ENCODE results near the gene LPP.
"Not testable (repeated sequence)": the region's sequence is repeated elsewhere in the genome, so short reads cannot be mapped to it uniquely, and the experiment has no call there.

Gene LPP

DNA sequence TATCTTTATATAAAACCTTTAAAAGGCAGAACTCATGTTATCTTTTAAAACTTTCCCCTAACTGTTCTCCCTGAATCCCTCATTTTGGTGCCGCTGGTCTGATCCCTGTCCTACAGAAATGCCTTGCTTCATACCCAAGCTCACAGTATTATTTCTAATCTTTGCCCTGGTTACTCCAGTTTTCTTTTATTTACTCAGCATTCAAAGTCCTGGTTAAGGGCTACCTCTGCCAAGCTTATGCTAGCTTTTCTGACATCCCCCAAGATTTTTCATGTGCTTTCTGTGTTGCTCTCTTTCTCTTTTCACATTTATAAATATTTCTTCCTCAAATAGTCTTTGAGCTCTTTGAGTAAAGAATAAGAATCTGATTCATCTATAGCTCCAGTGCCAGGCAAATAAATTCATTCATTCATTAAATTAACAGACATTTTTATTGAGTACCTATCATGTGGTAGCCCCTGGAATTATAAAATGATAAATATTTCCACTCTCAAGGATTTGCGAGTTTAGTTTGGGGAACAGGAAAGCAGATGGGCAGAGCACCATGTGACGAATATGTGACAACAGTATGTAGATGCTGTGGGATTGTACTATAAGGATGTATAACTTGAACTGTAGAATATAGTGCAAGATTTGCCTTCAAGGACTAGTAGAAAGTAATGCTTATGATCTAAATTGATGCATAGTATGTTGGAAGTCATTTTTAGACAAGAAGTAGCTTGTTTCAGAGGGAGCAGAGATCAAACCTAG lies 247.5 kb downstream of the LPP start:
- no peak for DNase-seq (ENCODE audit: low read depth)

DNA sequence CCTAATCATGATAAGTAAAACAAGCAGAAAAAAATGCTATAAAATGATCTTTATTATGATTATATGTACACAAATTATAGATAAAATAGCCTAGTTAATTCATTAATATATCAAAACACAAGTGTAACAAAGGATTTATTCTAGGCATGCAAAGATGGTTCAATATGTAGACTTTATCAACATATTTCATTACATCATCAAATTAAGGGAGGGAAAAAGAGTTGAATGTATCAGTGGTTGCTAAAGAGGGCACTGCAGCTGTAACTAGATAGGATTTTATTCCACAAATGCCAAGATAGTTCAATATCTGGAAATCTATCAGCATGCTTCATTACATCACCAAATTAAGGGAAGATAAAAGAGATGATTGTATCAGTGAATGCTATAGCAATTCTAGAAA lies 248.3 kb downstream of the LPP start:
- DNase-seq (ENCODE audit: low read depth): no peak

DNA sequence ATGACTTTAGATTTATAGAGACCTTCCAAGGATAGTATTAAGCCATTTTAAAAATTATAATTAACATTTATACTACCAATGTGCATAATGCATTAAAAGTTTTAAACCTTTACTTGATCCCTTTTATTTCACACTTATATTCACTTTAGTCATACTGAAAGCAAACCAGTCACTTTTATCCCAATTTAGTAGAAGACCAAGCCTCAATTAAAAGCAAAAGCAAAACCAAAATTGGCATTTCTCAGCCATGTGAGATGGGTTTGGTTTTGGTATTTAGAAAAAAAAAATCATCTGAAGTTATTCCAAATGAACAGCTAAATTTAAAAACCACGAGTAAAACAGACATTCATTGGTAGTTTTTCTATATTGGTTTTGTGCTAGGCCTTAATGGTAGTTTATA lies 249.4 kb downstream of the LPP start:
- no peak for DNase-seq (ENCODE audit: low read depth)

DNA sequence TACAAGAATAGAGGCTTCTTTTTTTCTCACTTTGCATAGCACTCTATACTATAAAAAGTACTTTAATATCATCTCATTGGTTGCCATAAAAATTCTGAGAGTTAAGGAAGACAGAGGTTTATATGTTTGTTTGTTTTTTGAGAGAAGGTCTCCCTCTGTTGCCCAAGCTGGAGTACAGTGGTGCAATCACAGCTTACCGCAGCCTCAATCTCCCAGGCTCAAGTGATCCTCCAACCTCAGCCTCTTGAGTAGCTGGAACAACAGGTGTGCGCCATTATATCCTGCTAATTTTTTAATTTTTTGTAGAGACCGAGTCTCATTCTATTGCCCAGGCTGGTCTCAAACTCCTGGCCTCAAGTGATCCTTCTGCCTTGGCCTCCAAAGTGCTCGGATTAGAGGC lies 250.2 kb downstream of the LPP start:
- no peak for DNase-seq (ENCODE audit: low read depth)

DNA sequence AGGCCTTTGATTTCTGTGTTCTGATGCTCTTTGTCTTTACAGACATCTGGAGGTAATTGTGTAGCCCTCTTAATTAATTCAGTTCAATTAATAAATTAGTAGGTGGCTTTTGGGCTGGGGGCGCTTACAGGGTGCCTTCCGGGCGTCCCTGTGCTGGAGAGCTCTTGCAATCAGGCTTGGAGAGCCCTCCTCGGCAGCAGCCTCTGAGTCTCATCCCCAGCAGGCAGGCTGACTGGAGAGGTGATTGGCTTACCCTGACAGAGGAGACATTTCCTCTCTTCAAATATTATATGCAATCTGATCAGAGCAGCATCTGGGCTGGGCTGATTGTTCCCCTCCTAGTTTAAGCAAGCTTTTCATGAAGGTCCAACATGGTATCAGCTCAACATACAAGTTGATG lies 250.7 kb downstream of the LPP start:
- no peak for DNase-seq (ENCODE audit: low read depth)

DNA sequence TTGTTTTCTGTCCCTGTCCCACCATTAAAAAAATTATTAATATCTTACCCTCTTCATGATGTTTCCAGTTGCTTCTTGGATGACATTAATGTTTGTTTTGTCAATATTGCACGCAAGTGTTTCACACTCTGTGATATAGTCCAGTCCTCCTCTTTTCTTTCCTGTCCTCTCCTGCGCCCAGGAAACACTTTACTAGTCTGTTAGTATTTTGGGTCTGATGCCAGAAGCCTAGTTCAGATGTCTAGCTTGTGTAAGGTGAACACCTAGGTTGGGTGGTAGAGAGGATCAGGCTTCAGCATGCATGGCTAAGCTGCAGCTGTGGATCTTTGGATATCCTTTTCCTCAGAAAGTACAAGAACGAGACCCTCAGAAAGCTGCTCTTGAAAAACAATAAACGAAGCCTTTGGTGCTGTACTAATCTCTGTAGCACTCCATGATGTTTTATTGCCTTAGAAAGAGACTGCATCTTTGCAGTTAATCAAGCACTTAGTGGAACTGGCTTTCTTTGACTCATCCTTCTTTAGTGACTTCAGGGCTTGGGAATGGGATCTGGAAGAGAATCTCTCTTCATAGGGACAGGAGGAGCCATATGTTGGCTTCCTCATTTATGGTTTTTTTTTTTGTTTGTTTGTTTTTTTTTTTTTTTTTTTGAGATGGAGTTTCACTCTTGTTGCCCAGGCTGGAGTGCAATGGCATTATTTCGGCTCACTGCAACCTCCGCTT lies 253.4 kb downstream of the LPP start:
- DNase-seq (ENCODE audit: low read depth): no peak

DNA sequence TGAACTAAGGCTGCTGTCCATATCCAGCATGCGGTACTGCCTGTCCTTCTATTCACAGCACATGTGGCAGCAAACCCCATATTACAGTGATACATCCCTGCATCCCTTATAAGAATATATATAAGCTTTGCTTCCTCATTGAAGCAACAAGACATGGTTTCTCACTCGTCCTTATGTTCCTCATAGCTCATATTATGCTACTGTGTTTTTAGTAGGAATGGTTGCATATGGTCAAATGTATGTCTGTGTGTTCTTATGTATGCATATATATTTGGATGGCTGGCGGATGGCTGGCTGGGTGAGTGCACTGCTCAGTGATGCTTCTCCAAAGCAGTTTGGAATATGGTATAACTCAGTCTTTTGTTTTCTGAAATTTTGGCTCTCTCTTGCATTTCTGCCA lies 254.9 kb downstream of the LPP start:
- no peak for DNase-seq (ENCODE audit: low read depth)

DNA sequence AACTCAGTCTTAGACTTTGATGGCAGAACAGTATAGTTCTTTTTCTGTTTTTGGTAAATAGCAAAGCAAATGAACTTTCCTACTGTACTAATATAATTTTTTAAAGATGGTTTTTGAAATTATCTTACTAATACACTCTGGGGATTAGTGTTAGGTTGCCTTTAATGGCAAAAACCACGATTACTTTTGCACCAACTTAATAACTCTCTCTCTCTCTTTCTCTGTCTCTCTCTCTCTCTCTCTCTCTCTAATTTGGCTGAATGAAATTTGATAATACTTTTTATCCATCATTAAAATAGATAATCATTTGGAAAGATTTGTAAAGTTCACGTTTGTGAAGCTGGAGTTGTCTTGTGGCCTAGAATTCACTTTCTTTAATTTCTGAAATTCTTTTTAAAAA lies 257.8 kb downstream of the LPP start:
- DNase-seq (ENCODE audit: low read depth): no peak

DNA sequence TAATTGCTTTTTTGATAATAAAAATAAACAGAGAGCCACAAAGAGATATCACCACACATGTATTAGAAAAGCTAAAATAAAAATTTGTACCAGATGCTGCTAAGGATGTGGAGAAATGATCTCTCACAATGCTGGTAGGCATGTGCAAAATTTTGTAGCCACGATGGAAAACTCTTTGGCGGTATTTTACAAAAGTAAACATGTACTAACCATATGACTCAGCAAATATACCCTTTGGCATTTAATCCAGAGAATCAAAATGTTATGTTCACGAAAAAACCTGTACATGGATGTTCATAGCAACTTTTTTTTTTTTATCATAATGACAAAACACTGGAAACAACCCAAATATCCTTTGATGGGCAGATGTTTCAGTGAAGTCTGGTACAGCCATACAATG lies 261.2 kb downstream of the LPP start:
- no peak for DNase-seq (ENCODE audit: low read depth)

DNA sequence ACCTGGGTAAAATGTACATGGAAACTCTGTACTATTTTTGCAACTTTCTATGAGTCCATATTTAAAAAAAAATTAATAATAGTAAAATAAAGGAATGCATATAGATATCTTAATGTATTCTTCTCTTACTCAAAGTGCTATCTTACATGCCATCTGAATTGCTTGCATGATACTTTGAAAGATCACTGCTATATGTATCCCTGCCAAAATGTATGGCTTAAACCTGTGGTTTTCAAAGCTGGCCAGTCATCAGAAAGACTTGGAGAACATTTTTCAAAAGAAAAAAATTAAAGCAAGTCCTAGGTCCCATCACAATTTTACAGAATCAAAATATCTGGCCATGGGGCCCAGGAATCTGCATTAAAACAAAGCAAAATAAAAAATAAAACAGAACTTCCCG lies 262.1 kb downstream of the LPP start:
- no peak for DNase-seq (ENCODE audit: low read depth)

DNA sequence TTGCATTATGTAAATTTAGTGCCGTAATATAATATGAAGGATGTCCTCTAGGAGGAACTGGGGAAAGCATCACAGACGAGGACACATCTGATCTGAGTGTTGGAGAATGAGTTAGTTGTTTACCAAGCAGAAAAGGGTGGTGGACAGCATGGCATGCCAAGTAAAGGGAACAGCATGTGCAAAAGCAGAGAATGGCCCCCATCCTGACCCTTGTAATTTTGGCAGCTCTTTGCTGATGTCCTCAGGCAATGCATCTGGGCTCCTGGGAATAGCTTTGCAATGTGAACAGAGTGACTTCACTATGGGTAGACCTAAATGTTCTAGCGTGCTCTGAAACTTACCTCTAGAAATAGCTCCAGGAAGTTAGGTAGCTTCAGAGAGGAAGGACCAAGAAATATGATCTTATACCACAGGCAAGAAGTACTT lies 263.3 kb downstream of the LPP start:
- DNase-seq (ENCODE audit: low read depth): no peak

DNA sequence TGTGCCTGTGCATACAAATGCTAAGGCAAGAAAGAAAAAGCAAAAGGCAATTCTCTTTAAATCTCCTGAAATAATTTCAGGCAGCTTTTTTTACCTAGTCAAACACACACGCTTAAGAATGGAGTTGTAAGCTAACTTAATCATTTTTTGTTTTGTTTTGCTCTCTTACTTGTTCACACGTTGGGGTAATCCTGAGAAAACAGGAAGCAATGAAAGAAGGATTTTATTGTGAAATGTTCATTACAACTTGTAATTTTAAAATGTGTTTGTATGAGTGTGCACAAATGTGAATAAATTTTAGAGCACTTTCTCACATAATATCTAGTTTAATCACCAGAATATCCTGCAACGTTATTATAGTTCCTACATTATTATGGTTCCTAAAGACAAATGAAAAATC lies 263.8 kb downstream of the LPP start:
- DNase-seq (ENCODE audit: low read depth): no peak

DNA sequence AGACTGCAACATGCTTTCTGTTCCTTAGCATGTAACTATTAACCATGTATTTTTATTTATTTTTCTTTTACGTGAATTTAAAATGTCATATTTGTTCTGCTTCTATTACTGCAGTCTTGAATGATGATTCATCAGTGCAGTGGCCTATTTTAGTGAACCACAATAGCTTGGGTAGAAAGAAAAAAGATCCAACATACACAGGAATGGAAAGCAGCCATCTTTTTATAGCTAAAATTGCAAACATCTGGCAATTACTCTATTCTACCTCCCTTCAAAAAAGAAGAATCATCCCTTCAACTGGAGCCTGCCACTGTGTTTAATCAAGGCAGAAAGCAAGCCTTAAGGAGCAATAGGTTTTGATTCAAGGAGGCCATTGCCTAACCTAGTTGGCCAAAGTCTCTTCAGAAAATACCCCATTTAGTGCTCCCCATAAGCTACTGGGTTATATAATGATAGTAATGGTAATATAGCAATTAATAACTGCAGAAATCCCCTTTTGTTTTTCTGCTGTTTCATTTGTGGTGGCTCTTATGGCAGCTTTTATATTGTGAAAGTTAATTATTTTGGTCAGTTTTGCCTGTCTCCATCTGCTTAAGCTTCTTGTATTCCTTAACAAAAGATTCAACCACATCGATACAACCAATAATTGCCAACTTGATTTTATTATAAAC lies 267.3 kb downstream of the LPP start:
- DNase-seq (ENCODE audit: low read depth): peak; percentile 83

DNA sequence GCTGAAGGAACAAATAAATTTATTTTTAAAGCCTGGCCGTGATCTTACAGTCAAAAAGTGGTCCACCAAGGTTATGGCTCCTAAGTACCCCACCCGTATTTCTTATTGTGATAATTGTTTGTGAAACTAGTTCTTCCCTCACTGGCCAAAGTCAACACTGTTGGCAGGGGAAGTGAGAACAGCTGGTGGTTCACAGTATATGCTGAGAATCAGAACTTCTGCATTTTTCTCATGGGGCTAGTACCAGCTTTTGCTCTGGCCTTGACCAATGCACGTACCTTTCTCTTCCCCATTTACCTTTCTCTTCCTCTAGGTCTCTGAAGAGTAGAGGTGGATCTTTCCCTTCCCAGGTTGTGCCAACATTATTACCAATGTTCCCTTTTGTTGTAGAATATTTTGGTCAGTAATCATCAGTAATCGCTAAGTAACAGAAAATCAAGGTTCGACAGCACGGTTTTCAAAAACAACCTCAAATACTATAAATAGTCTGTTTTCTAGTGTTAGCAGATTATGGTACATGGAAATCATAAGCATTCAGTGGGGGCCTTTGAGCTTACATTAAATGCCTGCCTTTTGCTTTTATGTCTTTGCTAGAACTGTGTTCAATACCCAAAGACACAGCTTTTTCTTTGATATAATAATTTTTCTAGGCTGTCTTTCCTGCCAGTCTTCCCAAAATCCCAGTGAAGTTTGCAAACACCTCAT lies 268.0 kb downstream of the LPP start:
- no peak for DNase-seq (ENCODE audit: low read depth)

DNA sequence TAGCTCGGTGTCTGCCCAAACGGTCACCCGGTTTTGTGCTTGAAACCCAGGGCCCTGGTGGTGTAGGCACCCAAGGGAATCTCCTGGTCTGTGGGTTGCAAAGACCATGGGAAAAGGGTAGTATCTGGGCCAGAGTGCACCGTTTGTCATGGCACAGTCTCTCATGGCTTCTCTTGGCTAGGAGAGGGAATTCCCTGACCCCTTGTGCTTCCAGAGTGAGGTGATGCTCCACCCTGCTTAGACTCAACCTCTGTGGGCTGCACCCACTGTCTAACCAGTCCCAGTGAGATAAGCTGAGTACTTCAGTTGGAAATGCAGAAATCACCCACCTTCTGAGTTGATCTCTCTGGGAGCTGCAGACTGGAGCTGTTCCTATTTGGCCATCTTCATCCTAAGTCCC lies 274.0 kb downstream of the LPP start:
- not testable (repeated sequence) for DNase-seq (ENCODE audit: low read depth)

DNA sequence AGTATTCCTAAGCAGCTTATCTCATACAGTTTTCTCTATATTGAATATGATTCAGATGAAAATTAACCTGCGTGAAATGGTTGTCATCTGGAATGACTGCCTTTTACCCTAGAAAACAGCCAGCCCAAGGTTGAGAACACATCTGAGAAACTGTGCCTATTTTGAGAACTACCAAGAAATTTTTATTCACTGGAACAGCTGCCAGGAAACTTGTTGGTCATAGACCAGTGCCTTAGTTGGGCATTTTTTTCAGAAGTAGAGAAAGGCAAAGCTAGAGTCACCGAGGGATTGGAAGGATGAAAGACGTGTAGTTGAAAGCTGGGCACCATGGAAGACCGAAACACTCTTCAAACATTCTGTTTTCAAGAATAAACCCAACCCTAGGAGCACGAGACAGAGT lies 277.1 kb downstream of the LPP start:
- DNase-seq (ENCODE audit: low read depth): no peak

DNA sequence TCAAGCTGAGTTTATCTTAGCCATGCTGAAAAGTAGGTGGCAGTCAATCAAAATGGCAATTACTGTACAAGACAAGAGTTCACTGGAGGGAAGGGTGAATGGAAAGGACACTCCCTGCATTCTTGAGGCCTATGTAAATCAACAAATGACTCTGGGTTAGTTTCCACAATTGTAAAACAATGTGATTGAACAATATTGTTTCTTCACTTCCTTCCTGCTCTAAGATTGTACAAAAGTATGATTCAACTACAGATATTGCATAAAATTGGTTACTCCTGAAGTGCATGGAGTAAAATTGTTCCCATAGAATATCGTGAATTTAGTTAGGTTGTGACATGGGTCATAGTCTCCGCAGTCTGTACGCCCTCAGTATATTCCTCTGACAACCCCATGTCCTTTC lies 277.6 kb downstream of the LPP start:
- peak; percentile 25 for DNase-seq (ENCODE audit: low read depth)

DNA sequence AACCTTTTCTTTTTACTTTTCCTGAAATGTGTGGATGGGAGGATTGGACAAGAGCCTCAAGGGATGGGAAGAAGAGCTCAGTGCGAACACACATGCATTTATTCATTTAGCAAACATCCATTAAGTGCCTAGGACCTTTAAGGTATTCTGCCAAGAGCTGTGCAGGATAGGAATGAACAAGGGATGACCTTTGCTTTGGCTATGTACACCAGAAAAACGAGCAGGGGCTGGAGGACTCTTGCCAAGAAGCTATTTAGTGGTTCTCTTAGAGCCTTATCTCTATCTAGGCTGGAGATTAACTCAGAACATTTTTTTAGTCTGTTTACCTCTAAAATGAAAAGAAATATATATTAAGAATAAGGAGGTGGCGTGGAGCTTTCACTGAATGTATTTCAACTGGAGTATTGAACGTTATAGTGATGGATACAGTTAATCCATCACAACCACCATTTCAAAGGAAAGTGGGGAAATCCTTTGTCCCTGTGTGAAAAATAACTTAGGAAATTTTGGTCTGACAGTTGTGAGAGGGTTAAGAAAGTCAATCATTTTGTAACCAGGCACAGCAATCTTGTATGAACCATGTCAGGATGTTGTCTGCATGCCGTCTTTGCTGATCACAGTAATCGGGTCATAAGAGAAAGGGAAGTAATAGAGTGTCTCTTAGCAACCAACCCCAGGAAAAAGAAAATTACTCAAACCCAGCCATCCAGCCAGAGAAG lies 279.0 kb downstream of the LPP start:
- peak; percentile 31 for DNase-seq (ENCODE audit: low read depth)

DNA sequence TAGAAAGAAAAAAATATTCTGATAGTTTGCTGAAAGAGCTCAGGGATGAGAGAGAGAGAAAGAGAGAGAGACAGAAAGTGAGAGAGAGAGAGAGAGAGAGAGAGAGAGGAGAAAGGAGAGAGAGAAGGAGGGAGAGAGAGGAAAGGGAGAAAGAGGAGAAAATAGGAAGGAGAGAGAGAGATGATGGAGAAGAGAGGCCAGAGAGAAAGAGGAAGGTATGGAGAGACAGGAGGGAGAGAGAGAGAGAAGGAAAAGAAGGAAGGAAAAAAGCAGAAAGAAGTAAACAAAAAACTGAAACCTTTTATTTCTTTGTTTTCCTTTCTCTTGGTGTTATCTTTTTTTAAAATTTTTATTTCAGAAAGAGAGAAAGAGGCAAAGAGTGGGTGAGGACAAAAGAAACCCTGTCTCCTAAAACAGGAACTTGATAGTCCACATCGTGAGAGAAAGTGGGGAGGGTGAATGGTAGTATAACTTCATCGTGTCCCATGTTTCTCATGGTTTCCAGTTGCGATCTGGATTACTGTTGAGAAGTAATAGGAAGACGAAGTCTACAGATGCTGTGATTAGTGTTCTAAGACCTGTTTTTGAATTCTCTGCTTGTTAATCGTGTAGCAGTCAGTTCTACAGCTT lies 279.7 kb downstream of the LPP start:
- no peak for DNase-seq (ENCODE audit: low read depth)

DNA sequence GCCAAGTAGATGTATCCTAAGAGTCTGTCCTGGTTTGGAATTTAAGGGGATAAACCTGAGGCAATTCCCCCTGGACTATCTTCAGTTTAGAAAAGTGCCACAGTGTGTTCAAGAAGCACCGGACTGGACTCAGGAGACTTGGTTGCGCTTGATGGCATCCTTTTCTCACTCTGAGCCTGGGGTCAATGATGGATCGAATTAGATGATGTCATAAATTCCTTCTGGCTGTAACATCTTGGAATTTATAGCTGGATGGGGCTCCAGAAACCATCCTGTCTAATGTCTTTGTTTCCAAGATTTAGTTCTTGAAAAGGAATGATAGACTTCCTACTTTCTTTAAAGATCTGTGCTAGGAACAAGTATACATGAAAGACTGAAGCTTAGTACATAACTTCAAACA lies 280.6 kb downstream of the LPP start:
- no peak for DNase-seq (ENCODE audit: low read depth)

DNA sequence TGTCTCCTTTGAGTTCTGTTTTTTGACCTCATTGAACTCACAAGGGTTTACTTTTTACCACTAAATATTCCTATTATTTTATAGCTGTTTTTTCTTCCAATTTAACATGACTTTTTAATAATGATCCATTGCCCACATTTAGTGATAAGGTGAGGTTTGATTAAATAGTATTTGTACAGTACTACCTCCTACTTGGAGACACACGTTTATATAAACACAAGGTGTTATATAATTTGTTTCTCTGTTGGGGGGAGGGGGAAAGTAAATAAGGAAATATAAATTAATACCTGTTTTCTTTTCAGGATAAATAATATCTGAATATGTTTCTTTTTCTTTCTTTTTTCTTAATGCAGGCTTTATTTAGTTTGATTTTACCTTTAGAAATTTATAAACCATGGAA lies 281.3 kb downstream of the LPP start:
- DNase-seq (ENCODE audit: low read depth): no peak

DNA sequence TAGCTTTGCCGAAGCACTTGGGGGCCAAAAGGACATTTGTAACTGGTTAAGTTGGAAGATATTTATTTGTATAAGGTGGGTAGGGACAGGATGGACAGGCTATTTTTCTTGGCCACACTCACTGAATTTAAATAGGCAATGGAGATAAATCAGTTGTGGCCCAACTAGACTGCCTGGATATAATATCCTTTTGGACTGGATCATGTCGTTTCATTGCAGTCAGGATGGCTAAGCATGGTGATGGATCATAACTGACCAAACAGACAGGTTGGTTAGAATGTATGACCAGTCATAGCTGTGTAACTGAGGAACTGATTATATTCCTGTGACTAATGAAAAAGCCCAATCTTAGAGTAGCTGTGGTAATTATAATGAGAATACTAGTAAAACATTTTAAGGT lies 284.0 kb downstream of the LPP start:
- no peak for DNase-seq (ENCODE audit: low read depth)
